ENCODE measurements around the gene NHP2.
"Not testable (repeated sequence)": the region's sequence is repeated elsewhere in the genome, so short reads cannot be mapped to it uniquely, and the experiment has no call there.

NHP2 gene

GRCh38 chr5:178129296-178129695 is 24.4 kb downstream of the NHP2 start:
- TF ChIP-seq CTCF (IDR thresholded peaks at IDR 0.05; ENCODE audit: insufficient read depth, missing control alignments), result no peak
- DNase-seq (ENCODE audit: insufficient read length, low spot score) (no peak), FAIRE-seq (no peak)

GRCh38 chr5:178127300-178128009 is 26.2 kb downstream of the NHP2 start:
- FAIRE-seq; DNase-seq (ENCODE audit: insufficient read length, low spot score): not testable (repeated sequence)

GRCh38 chr5:178126556-178126955 is 27.1 kb downstream of the NHP2 start:
- FAIRE-seq (no peak), DNase-seq (ENCODE audit: insufficient read length, low spot score) (no peak)

GRCh38 chr5:178125253-178125906 is 28.3 kb downstream of the NHP2 start:
- no peak for FAIRE-seq
- TF ChIP-seq CTCF (IDR thresholded peaks at IDR 0.05; ENCODE audit: insufficient read depth, missing control alignments), result no peak
- DNase-seq (ENCODE audit: insufficient read length, low spot score), result no peak

More at GRCh38 chr5:178126556-178126955, 27.1 kb downstream of the NHP2 start:
- TF ChIP-seq CTCF (IDR thresholded peaks at IDR 0.05; ENCODE audit: insufficient read depth, missing control alignments), result no peak

- DNase-seq (ENCODE audit: insufficient read length, low spot score), result no peak
- TF ChIP-seq CTCF (IDR thresholded peaks at IDR 0.05; ENCODE audit: insufficient read depth, missing control alignments), result no peak
- FAIRE-seq, result no peak
Observed at GRCh38 chr5:178123966-178124925, 29.4 kb downstream of the NHP2 start.

GRCh38 chr5:178123094-178123965 is 30.4 kb downstream of the NHP2 start:
- DNase-seq (ENCODE audit: insufficient read length, low spot score), result no peak
- TF ChIP-seq CTCF (IDR thresholded peaks at IDR 0.05; ENCODE audit: insufficient read depth, missing control alignments), result no peak
- FAIRE-seq, result no peak

Measured in D721Med (cell line).